GM18508 (cell line): ENCODE data around the gene GLO1.

ENCODE experiments used
- ATAC-seq: cut with Tn5 transposase; IDR thresholded peaks from one replicate; pipeline ENCODE4 v1.9.1; 2021; ENCODE audit warnings: moderate number of reproducible peaks; ENCODE audit not compliant: insufficient read depth, unreplicated experiment

Gene GLO1

DNA sequence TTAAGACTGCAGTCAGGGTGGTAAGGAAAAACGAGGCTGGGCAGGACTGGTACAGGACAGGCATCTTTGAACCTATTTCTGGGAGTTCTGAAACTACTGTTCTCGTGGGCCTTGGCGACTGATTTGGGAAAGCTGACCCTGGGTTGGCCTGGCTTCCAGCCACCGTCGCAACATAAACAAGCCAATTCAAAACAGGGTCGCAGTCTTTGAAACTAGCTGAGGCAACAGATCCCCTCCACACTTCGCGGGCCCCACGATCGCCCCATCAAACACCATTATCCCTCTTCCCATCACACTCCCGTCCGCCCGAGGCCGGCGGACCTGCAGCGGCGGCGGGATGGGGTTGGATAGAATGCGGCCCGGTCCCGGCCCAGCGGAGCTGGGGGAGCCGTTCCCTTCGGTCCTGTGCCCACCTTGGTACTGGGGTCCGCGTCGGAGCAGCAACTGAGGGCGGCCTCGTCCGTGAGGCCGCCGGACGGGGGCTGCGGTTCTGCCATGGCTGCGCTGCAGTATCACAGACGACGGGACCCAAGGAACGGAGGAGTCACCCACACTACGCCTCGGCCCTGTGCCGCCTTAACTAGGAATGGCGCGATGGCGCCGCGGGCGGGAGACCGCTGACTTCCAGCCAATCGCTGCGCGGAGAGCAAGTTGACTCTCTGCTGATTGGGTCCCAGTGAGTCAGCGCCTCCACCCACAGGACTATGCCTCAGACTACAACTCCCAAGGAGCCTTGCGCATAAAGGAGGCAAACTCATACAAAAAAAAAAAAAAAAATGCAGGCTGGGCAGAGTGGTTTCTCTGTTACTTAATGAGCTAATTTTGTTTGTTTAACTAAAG, at the start of gene GLO1:
TSS of gene GLO1 (minus strand) at position 588 of the 840 bp plus-strand sequence. CDS start at position 497, 91 bp downstream.
- peak; percentile 95 for ATAC-seq

DNA sequence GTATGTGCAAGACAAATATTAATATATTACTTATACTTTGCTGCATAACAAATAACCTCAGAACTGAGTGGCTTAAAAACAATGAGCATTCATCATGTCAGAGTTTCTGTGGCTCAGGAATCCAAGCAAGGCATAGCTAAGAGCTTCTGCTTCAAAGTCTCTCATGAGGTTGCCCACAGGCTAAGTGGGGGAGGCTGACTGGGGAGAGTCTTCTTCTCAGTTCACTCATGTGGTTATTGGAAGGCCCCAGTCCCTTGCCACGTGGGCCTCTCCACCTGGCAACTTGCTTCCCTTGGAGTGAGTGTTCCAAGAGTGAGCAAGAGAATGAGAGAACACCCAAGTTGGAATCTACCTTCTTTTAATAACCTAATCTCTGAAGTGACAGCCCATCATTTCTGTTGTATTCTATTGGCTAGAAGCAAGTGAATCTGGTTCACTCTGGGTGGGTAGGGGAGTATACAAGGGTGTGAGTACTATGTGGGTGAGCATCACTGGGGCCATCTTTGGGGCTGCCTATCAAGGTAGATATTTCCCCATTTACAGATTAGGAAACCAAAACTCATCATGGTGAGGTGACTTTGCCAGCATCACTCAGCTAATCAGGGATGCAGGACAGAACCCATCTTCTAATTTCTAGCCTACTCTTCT, 48.1 kb upstream of the GLO1 start:
- ATAC-seq, result no peak

DNA sequence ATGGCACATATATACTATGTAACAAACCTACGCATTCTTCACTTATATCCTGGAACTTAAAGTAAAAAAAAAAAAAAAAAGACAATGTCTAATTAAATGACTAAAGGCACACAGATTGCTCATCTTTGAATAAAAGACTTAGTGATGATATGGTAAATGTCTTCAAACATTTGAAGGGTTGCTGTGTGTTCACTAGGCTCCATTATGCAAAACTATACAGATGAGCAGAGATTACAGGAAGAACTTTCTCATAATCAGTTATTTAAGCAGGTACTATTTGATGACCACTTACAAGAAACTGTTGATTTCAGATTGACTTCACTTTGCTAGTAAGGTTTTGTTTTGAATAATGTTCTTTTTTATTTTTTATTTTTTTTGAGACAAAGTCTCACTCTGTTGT, 46.5 kb upstream of the GLO1 start:
- ATAC-seq, result no peak

DNA sequence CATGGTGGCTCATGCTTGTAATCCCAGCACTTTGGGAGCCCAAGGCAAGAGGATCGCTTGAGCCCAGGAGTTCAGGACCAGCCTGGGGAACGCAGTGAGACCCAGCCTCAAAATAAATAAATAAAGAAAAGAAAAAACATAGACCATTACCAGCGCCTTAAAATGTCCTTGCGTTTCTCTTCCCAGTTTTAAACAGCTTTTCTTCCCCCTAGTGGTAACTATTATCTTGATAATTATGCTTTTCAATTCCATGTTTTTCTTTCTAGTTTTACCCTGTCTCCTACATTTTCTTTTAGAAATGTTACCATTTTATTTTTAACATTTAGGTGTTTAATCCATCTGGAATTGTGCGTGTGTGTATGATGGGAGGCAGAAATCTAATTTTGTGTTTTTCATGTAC, 36.6 kb upstream of the GLO1 start:
- no peak for ATAC-seq

DNA sequence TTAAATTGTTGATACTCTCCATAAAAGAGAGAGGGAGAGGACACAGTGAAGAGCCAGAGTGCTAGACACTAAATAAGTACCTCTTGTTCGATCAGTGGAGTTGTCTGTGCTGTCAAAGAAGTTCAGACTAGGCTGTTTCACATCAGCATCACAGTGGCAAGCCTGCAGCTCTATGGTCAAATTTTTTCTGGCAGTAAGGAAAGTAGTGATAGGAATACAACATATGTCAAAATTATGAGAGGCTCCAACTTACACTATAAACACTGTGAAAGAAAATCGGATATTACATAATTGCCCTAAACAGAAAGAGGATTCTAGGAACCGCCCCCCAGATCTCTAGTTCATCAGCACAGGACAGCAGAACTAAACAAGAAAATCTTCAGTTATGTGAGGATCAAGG, 35.3 kb upstream of the GLO1 start:
- no peak for ATAC-seq

DNA sequence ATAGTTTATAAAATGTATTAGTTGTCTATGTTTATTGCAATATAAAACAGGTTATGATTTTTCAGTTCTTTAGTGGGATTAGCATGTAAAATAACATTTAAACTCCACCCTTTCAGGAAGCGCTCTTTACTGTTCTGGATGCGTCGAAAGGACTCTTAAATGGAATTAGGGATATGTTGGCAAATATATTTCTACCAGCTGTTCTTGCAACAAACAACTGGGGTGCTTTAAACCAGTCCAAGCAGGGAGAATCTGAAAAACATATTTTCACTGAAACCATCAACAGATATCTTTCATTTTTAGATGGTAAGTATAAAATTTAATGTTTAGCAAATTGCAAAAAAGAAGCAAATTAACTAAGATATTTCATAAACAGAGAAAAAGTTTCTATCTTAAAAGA, 34.0 kb upstream of the GLO1 start:
- no peak for ATAC-seq

DNA sequence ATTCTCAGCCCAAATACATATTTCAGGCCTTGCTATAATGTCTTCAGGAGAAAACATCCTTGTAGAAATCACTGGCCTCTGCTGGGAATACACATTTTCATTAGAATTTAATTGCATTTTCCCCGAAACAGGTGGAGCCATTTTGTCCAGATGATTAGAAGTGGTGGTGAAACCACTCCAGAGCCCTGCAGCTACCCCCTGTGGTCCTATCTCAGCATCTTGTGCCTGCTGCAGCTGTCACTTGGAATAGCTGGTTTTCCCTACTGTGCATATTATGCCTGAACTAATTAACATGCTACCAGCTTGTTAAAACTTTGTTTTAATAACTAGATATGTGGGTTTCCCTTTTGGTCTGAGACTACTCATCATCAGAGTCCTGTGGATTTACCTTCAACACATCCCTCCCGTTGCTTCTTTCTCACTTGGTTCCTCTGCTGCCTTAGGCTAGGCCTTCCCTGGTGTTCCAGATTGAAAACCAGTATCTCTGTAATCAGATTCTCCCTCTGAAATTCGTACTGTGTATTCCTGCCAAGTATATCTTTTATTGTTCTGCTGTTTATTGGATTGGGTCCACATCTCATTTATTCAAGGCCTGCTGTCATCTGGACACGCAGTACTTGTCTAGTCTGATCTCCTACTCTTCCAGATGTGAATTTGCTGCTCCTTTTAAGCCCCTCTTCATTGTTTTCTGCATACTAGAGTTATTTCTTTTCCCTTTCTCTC, 27.4 kb upstream of the GLO1 start:
- ATAC-seq, result no peak

DNA sequence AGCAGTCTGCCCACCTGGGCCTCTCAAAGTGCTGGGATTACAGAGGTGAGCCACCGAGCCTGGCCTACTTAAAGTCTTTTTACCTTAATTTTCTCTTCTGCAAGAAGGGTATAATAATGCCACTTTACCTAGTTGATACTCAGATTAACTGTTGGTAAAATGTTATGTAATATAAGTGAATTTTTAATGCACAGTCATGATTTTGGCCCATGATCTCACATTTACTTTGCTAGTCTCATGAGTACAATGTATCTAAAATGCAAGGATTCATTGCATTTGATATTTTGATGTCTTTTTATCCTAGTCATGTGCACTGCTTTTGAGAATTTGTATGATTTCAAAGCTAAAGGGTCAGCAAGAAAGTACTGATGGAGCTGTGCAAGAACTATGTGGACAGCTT, 25.3 kb upstream of the GLO1 start:
- no peak for ATAC-seq

DNA sequence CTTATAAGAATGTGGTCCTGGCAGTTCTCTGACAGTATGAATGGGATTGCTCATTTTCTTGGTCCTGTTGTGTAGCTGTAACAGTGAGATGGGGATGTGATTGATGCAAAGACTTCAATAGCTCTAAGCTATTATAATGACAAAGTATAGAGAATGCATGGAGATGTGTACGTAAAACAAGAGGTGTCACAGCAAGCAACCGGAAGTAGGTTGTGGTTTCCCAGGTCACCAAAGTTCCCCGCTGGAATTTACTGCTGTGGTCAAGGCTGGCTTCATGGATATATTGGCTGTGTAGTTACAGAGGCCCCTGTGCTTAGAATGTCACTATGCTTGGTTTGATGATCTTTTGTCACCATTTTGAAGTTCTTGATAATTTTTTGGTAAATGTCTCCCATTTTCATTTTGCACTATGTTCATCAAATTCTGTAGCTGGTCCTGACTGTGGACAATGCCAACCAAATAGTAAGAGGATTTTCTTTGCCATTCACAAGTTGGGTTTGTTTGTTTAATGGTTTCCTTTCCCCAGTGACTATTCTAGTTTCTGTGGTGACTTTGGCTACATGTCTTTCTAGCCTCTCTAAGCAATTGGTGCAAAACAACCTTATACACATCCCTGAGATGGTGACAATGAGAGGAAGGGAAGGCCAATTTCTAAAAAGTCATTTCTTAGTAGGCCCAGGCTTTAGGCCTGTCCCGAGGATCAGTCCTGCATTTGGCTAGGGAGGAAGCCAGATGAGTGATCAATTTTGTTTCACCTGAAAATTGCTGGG, 22.7 kb upstream of the GLO1 start:
- ATAC-seq, result no peak

DNA sequence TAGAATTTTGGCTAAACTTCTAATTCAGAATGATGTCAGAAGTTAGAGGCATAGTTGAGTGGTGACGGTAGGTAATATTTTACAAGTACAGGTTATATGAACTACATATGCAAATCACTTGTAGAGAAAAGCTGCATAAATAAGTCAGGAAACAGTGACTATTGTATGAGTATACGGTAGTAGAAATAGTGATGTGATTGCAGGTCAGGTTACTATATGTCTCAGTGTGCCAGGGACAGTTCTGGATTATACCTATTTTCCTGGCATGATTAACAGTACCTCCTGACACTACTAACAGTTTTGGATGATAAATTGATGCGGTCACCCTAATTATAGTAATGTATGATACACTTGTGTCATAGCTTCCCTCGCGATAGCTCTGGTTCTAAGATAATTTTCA, 21.4 kb upstream of the GLO1 start:
- ATAC-seq, result no peak

DNA sequence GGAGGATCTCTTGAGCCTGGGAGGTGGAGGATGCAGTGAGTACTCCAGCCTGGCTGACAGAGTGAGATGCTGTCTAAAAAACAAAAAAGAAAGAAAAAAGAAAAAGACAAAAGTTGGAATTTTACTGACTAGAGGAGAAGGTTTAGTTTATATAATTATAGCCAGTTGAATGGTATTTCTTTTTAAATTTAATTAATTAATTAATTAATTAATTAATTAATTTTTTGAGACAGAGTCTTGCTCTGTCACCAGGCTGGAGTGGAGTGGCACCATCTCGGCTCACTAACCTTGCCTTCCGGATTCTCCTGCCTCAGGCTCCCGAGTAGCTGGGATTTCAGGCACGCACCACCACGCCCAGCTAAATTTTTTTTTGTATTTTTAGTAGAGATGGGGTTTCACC, 20.8 kb upstream of the GLO1 start:
- ATAC-seq, result no peak

DNA sequence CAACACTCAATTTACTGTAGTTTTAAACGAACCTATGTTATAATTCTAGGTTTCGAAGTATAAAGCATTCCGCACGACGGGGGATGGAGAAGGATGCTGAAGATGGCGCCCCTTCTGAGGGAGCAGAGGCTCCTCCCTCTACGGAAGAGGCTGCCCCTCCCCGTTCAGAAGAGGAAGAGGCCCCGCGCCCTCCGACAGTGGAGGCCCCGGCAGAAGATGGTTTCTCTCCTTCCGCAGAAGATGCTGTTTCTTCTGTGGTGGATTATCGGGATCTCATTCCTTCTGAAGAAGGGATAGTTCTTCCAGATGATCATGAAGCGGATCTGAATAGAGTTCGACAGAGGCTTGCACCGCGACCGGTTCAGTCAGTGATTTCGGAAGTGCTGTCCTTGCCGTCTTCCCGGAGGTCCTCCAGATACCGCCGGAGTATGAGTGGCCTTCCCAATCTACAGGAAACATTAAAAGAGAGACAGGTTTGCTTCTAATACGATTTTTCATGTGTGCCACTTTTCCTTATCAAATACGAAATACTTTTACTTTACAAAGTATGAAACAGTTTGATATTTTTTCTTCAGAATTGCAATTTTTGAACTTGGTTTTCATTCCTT, 19.9 kb upstream of the GLO1 start:
- ATAC-seq, result no peak

DNA sequence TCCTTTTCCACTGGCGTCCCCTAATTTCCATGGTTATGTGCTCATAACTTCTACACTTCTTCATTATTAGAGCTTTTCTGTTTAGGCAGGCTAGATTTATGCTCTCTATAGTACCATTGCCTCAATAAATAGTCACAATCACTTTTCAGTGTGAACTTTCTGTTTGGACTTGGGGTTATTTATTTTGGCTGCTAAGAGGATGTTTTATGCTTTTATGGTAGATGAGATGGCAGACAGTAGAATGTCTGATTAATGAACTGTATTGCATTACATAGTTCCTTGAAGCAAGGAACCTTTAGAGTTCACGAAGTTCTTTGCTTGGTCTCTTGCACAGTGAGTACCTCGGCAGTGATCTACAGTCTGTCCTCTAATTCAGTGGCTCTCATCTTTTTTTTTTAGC, 19.1 kb upstream of the GLO1 start:
- ATAC-seq, result no peak

DNA sequence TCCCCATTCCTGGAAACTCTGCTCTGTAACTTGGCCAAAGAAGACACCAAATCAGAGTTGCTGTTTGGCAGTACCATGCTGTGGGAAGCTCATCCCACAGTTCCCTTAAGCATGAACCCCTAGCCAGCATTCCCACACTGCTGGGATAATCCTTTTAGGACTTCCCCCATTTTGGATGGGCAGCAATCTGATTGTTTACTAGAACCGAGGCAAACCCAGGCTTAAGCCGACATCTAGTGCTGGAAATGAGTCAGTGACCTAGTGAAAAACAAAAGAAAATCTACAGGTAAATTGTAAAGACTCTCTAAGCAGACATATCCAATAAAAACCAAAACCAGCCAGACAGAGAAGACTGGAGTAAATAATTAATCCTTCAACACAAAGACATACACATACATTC, 17.4 kb upstream of the GLO1 start:
- no peak for ATAC-seq

DNA sequence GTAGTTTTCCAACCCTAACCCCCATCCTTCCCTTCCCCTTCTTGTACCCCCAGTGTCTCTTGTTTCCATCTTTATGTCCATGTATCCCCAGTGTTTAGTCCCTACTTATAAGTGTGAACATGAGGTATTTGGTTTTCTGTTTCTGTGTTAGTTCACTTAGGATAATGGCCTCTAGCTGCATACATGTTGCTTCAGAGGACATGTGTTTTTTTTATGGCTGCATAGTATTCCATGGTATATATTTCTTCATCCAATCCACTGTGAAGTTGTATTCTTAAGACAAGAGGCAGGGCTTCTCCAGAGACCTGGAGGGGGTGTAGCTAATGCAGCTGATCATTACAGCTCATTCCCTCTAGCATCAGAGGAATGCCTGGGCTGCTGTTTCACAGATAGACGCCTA, 16.4 kb upstream of the GLO1 start:
- no peak for ATAC-seq

DNA sequence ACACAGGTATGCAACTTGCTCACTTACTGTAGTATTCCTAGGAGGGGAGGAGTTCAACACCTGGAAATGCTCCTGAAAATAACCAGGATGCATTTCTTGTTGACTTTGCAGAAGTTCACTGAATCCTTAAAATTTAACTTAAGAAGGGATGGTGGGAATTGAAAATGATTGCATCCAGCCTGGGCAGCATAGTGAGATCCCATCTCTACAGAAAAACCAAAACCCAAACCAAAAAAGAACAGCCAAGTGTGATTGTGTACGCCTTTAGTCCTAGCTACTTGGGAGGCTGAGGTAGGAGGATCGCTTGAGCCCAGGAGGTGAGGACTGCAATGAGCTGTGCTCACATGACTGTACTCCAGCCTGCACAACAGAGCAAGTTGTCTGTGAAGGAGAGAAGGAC, 13.9 kb upstream of the GLO1 start:
- no peak for ATAC-seq

DNA sequence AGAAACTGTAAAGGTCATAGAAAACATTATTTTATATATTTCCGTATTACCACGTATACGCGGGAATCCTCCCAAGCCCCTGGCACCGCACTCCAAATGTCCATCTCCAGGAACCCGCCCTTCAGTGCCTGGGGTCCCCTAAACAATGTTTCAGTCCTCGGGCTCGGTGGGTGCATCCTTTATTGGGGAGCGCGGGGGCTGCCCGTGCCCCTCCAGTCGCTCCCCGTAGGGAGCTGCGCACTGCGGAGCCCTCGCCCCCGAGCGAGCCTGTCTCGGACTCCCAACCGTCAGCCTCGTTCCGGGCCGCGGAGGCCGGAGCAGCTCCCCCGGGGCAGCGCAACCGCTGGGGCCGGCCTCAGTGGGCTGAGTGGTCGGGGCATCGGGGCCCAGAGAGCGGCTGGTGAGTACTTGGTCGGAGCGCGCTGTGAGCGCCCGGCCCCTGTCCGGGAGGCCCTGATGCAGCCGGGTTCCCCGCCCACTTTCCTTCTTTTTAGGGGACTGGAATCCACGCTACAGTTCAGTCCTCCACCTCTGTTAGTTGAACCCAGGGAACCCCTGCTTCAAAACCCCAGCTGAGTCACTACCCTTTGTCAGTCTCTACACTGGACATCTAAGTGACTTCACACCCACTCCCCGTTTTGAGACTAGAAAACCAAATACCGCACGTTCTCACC, 12.2 kb upstream of the GLO1 start, which contains the start of gene DNAH8:
TSS of gene DNAH8 (plus strand) at position 296 of the 674 bp plus-strand sequence. CDS start 7,499 bp downstream, outside the sequence.
- no peak for ATAC-seq

DNA sequence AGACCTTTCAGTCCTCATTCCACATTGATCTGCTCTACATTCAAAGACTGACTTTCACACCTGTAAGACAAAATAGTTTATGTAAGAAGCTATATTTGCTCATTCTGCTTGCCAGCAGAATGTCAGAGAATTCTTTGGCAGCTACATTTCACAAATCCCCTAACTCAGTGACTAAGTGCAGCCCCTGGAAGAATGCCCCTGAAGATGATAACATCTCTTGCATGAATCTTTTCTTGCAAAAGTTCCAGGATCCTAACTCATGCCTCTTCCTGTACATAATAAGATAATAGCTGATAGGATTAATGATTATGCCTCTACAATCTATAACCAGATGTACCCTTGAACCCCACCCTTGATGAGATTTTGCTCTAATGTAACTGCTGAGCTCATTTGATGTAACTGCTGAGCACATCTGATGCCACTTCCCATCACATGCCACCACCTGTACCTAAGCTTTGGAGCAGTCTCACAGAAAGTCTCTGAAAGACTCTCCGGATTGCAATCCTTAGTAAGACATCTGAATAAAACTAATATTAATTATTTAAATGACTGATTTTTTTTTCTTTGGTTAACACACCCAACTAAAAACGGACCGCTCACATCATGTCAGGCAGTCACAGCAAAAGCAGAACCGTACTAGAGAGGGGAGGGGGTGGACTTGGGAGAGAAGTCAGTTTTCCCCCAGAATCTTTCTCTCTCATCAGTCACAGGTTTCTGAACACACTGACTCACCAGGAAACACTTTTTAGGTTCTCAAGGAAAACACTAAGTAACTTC, 11.5 kb upstream of the GLO1 start:
- no peak for ATAC-seq

DNA sequence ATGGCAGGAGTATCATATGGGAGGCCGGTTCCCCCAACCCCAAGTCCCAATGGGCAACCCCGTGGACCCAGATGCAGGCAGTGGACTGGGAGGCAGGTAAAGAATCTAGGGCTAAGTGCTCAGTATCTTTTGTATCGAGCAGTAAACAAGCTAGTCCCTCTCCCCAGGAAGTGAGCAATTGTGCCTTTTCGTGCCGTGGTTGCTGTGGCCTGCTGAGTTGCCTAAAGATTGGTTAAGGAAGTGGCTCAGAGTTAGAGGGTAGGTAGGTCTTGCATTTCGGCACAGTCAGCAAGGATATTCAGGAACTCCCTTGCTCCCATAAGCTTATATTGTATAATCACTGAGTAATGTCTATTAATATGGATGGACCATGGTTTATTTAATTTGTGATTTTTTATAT, 10.9 kb upstream of the GLO1 start:
- no peak for ATAC-seq
